Naive thymus-derived CD4-positive, alpha-beta T cell (primary cell): Measurements from ENCODE around the gene DOCK2. TPM values are rescaled to one million over a fixed set of nuclear protein-coding genes. Genes with fewer than 3 reads are reported as not detected.

ENCODE experiments used
- ATAC-seq: fragments of 150-1000 bp; cut with Tn5 transposase; 2 replicates; pipeline ENCODE4 v1.10.0; 2021; ENCODE audit warnings: mild to moderate bottlenecking, moderate library complexity
- CTCF ChIA-PET: fragments of 350-600 bp; sonication (Branson Sonifier 250); formaldehyde crosslinking; loops from one replicate; lab custom pipeline; 2021; ENCODE audit warnings: antibody characterized with exemption; lab: Charles Lee
- POLR2A ChIA-PET: fragments of 350-600 bp; sonication (Branson Sonifier 250); formaldehyde crosslinking; loops from one replicate; lab custom pipeline; 2021; ENCODE audit warnings: antibody characterized with exemption, inconsistent platforms; lab: Charles Lee
- DNase-seq, 9 donors: peaks; one replicate each; pipeline versions ENCODE4 v3.0.0 to v3.0.0-alpha.2; 2020 to 2022; ENCODE audit warnings: mixed read lengths in 1 of 9
- H3K27ac ChIP-seq: one replicate; pipeline ENCODE4 v1.7.0; 2013; ENCODE audit warnings: mild to moderate bottlenecking, low read depth, low read length, moderate library complexity
- H3K27me3 ChIP-seq, 2 donors: one replicate each; pipeline ENCODE4 v1.7.0; 2013; ENCODE audit warnings: low read length in 2 of 2, mild to moderate bottlenecking in 2 of 2, moderate library complexity in 2 of 2; ENCODE audit not compliant: control insufficient read depth in 2 of 2, insufficient read depth in 2 of 2
- H3K36me3 ChIP-seq, 3 experiments: 1 replicate in 2 of 3; 2 replicates in 1 of 3; pipeline ENCODE4 v1.7.0; 2013; ENCODE audit warnings: low read length in 3 of 3, mild to moderate bottlenecking in 3 of 3, moderate library complexity in 1 of 3; ENCODE audit not compliant: insufficient read depth in 3 of 3, control insufficient read depth in 2 of 3
- H3K4me1 ChIP-seq, 2 donors: one replicate each; pipeline ENCODE4 v1.7.0; 2013; ENCODE audit warnings: low read length in 2 of 2, mild to moderate bottlenecking in 2 of 2, moderate library complexity in 1 of 2; ENCODE audit not compliant: control insufficient read depth in 2 of 2, insufficient read depth in 2 of 2
- H3K4me3 ChIP-seq: 2 replicates; pipeline ENCODE4 v1.7.0; 2013; ENCODE audit warnings: mild to moderate bottlenecking, low read length
- H3K9me3 ChIP-seq, 3 experiments: 1 replicate in 2 of 3; 2 replicates in 1 of 3; pipeline ENCODE4 v1.7.0; 2013; ENCODE audit warnings: low read length in 3 of 3; ENCODE audit not compliant: control insufficient read depth in 2 of 3
- H3K27ac Mint-ChIP-seq, 9 donors: one replicate each; pipeline ENCODE4 v1.8.0; 2020 to 2022; ENCODE audit warnings: mixed read lengths in 9 of 9, mild to moderate bottlenecking in 8 of 9, moderate library complexity in 5 of 9, inconsistent platforms in 2 of 9
- H3K27me3 Mint-ChIP-seq, 5 donors: one replicate each; pipeline ENCODE4 v1.8.0; 2021 to 2022; ENCODE audit warnings: mixed read lengths in 5 of 5, mild to moderate bottlenecking in 1 of 5
- H3K36me3 Mint-ChIP-seq, 5 donors: one replicate each; pipeline ENCODE4 v1.8.0; 2020 to 2022; ENCODE audit warnings: mixed read lengths in 5 of 5, mild to moderate bottlenecking in 3 of 5, inconsistent platforms in 1 of 5
- H3K4me1 Mint-ChIP-seq, 7 donors: one replicate each; pipeline ENCODE4 v1.8.0; 2020 to 2022; ENCODE audit warnings: mixed read lengths in 7 of 7, mild to moderate bottlenecking in 3 of 7, inconsistent platforms in 1 of 7
- H3K4me3 Mint-ChIP-seq, 10 donors: one replicate each; pipeline ENCODE4 v1.8.0; 2020 to 2022; ENCODE audit warnings: mild to moderate bottlenecking in 10 of 10, mixed read lengths in 10 of 10, moderate library complexity in 6 of 10, inconsistent platforms in 2 of 10
- H3K9me3 Mint-ChIP-seq, 11 donors: one replicate each; pipeline ENCODE4 v1.8.0; 2020 to 2022; ENCODE audit warnings: mixed read lengths in 11 of 11, mild to moderate bottlenecking in 4 of 11, inconsistent platforms in 1 of 11, moderate library complexity in 1 of 11
- intact Hi-C, 2 donors: fragments of 100-400 bp; cut with micrococcal nuclease; formaldehyde crosslinking; loops; one replicate each; pipeline ENCODE4 v1.15.1; 2023
- polyA plus RNA-seq, 2 donors: library from polyadenylated mRNA; unstranded; fragments of 300-500 nt; fragmentation: Illumina TruSeq; gene quantifications; one replicate each; pipeline ENCODE4 v1.2.3, GENCODE V29; 2021
- total RNA-seq, 6 experiments: library from RNA in 5 of 6; stranded (reverse) in 5 of 6; gene quantifications; 1 replicate in 5 of 6; 2 replicates in 1 of 6; pipeline ENCODE4 v1.2.3 and lab custom pipeline; 2021 to 2026

The DOCK2 gene
- total and polyA plus RNA-seq, 7 experiments from 2014 or later, result 63.7 to 345 (median 202) TPM

DNA sequence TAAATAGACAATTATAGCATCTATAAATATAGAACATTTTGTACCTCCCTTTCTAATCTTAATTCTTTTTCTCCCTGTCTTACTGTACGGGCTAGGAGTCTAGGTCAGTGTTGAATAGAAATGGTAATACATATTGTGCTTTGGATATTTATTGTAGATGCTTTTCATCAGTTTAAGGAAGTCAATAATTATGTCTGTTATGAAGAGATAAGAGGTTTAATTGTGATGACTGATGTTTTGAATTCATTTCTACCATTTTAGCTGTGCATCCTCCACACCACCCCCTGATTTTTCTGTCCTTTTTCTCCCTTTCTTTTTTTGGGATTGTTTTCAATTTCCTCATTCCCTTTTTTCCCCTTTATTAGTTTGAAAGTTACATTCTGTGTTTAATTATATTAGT lies 95.8 kb downstream of the DOCK2 start:
- Histone ChIP-seq H3K36me3 (peaks cover 4 to 73% (median 8%) of the 10 kb centered on the region in 3 experiments), H3K4me3 (no peak overlapping the region), H3K27ac (no peak overlapping the region), H3K9me3 (no peaks in the 10 kb centered on the region), H3K27me3 (no peaks in the 10 kb centered on the region), H3K4me1 (peaks cover 0 to 8% of the 10 kb centered on the region in 2 donors)
- no peak for ATAC-seq
- peaks cover 36 to 92% (median 70%) of the 10 kb centered on the region in 5 donors for H3K36me3 Mint-ChIP-seq
- peaks cover 21 to 46% (median 33%) of the 10 kb centered on the region in 7 donors for H3K4me1 Mint-ChIP-seq
- H3K27ac Mint-ChIP-seq, result peak overlapping the region in 3 of 9 donors; percentile 3 to 58 (median 7)
- H3K27me3 Mint-ChIP-seq, result no peaks in the 10 kb centered on the region
- POLR2A ChIA-PET, result interaction anchor here (0.8 kb wide), 1 partner anchor 21 kb away, joined by 3 read pairs; no protein-coding TSS in a partner anchor
- intact Hi-C loops, result no loop called here
- peaks cover 0 to 3% (median 0%) of the 10 kb centered on the region in 11 donors for H3K9me3 Mint-ChIP-seq
- H3K4me3 Mint-ChIP-seq, result no peak overlapping the region
- CTCF ChIA-PET, result no interaction called here
- no peak for DNase-seq

GRCh38 chr5:169735913-169736312 lies 98.8 kb downstream of the DOCK2 start:
- Histone ChIP-seq H3K9me3 (no peaks in the 10 kb centered on the region), H3K27me3 (no peaks in the 10 kb centered on the region), H3K4me1 (peaks cover 0 to 8% of the 10 kb centered on the region in 2 donors), H3K4me3 (no peak overlapping the region), H3K36me3 (peaks cover 0 to 67% (median 6%) of the 10 kb centered on the region in 3 experiments), H3K27ac (no peak overlapping the region)
- ChIA-PET CTCF (no interaction called here), POLR2A (no interaction called here)
- Mint-ChIP-seq H3K36me3 (peaks cover 31 to 91% (median 61%) of the 10 kb centered on the region in 5 donors), H3K9me3 (peaks cover 0 to 3% (median 0%) of the 10 kb centered on the region in 11 donors), H3K4me3 (no peak overlapping the region), H3K27me3 (no peaks in the 10 kb centered on the region), H3K27ac (peak overlapping the region in 1 of 9 donors; percentile 15), H3K4me1 (peaks cover 19 to 35% (median 26%) of the 10 kb centered on the region in 7 donors)
- ATAC-seq (no peak), DNase-seq (no peak)
- intact Hi-C loops, result no loop called here

DNA sequence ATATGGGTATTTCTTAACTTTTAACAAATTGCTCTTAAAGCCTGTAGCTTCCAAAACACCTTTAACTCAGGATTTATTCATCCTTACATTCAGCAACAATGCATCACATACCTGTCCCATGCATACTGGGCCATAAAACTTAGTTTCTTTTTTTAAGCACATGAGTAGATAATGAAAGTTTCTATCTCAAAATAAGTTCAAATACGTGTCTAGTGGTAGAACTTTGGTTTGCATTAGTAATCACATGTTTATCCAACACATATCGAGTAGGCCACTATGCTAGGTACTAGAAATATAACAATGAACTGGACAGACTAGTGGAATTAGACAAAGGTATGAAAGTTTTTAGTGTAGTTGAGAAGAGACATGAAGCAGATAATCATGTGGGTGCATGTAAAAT lies 99.6 kb downstream of the DOCK2 start:
- ATAC-seq (no peak), DNase-seq (no peak)
- ChIA-PET POLR2A (no interaction called here), CTCF (no interaction called here)
- H3K27me3 ChIP-seq, result no peaks in the 10 kb centered on the region
- H3K9me3 ChIP-seq, result no peaks in the 10 kb centered on the region
- H3K4me1 ChIP-seq, result peaks cover 0 to 8% of the 10 kb centered on the region in 2 donors
- Mint-ChIP-seq H3K36me3 (peaks cover 31 to 90% (median 59%) of the 10 kb centered on the region in 5 donors), H3K27ac (peak overlapping the region in 1 of 9 donors; percentile 14), H3K4me3 (no peak overlapping the region), H3K4me1 (peaks cover 18 to 32% (median 21%) of the 10 kb centered on the region in 7 donors), H3K9me3 (peaks cover 0 to 3% (median 0%) of the 10 kb centered on the region in 11 donors), H3K27me3 (no peaks in the 10 kb centered on the region)
- peaks cover 0 to 68% (median 6%) of the 10 kb centered on the region in 3 experiments for H3K36me3 ChIP-seq
- H3K27ac ChIP-seq, result no peak overlapping the region
- intact Hi-C loops, result no loop called here
- H3K4me3 ChIP-seq, result no peak overlapping the region

- Histone ChIP-seq H3K4me3 (no peak overlapping the region), H3K27ac (no peak overlapping the region), H3K4me1 (no peaks in the 10 kb centered on the region), H3K27me3 (no peaks in the 10 kb centered on the region), H3K36me3 (peaks cover 0 to 79% (median 3%) of the 10 kb centered on the region in 3 experiments), H3K9me3 (no peaks in the 10 kb centered on the region)
- H3K4me3 Mint-ChIP-seq, result no peak overlapping the region
- no peaks in the 10 kb centered on the region for H3K9me3 Mint-ChIP-seq
- H3K4me1 Mint-ChIP-seq, result peaks cover under 1 to 17% (median 12%) of the 10 kb centered on the region in 7 donors
- peak overlapping the region in 3 of 9 donors; percentile 12 to 64 (median 43) for H3K27ac Mint-ChIP-seq
- H3K27me3 Mint-ChIP-seq, result no peaks in the 10 kb centered on the region
- ATAC-seq (no peak), DNase-seq (no peak)
- H3K36me3 Mint-ChIP-seq, result peaks cover 22 to 85% (median 59%) of the 10 kb centered on the region in 5 donors
- ChIA-PET CTCF (no interaction called here), POLR2A (no interaction called here)
- intact Hi-C loops, result no loop called here
Observed at GRCh38 chr5:169740435-169740834, 103.4 kb downstream of the DOCK2 start.

DNA sequence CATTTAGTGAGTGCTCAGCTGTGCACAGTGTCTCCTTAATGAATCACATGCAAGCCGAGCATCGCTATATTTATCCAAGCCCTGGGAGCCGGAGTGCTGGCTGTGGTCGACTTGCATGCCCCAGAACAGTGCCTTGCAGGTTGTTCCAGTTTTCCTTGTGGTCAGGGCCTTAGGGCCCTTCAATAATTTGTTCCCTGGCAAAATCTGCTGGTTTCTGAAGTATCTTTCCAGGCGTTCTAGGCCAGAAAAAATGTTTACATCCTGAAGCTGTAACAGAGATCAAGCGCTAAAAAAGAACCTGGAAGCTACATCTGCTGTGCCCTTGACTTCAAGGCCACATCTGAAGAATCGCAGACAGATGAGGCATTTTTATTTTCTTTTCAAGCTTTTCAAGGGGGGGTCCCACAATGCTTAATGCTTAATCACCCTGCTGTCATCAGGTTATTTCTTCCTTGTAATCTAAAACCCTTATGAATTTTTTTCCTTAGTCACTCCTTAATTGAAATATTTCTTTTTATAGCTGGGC lies 105.8 kb downstream of the DOCK2 start:
- H3K27ac Mint-ChIP-seq, result no peak overlapping the region
- Histone ChIP-seq H3K4me3 (no peak overlapping the region), H3K27me3 (no peaks in the 10 kb centered on the region), H3K9me3 (no peaks in the 10 kb centered on the region), H3K36me3 (peaks cover 0 to 80% (median 12%) of the 10 kb centered on the region in 3 experiments), H3K4me1 (no peaks in the 10 kb centered on the region), H3K27ac (no peak overlapping the region)
- H3K4me3 Mint-ChIP-seq, result no peak overlapping the region
- no peak for DNase-seq
- no peaks in the 10 kb centered on the region for H3K27me3 Mint-ChIP-seq
- H3K4me1 Mint-ChIP-seq, result peaks cover 0 to 17% (median 11%) of the 10 kb centered on the region in 7 donors
- intact Hi-C loops, result no loop called here
- CTCF ChIA-PET, result no interaction called here
- no peak for ATAC-seq
- POLR2A ChIA-PET, result interaction anchor here (0.6 to 0.7 kb wide), 2 partner anchors 88 to 234 kb away, joined by 3 read pairs; no protein-coding TSS in a partner anchor
- H3K36me3 Mint-ChIP-seq, result peaks cover 20 to 81% (median 59%) of the 10 kb centered on the region in 5 donors
- peaks cover 0 to 1% (median 0%) of the 10 kb centered on the region in 11 donors for H3K9me3 Mint-ChIP-seq

DNA sequence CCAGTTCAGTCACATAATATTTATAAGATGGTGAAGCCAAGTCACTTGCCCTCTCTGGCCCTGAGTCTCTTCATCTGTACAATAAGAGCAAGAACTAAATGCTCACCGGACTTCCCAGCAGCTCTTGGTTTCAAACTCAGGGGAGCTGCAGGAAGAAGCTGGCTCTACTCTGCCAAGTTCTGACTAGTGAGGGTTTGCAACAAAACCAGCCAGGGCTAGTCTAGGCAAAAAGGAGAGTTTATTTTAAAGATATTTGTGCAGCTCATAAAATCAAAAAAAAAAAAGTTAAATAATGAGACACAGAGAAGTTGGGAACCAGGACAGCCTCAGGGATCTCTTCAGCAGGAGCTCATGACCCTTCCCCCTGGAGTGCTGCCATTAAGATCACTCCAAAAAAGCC lies 107.3 kb downstream of the DOCK2 start:
- intact Hi-C loops, result no loop called here
- Mint-ChIP-seq H3K9me3 (peaks cover 0 to 1% (median 0%) of the 10 kb centered on the region in 11 donors), H3K4me3 (no peak overlapping the region), H3K4me1 (peaks cover 0 to 14% (median 11%) of the 10 kb centered on the region in 7 donors), H3K36me3 (peaks cover 22 to 76% (median 54%) of the 10 kb centered on the region in 5 donors), H3K27ac (peak overlapping the region in 1 of 9 donors; percentile 54), H3K27me3 (no peaks in the 10 kb centered on the region)
- H3K27ac ChIP-seq, result no peak overlapping the region
- DNase-seq (no peak), ATAC-seq (no peak)
- no peaks in the 10 kb centered on the region for H3K4me1 ChIP-seq
- no peak overlapping the region for H3K4me3 ChIP-seq
- CTCF ChIA-PET, result no interaction called here
- H3K9me3 ChIP-seq, result no peaks in the 10 kb centered on the region
- POLR2A ChIA-PET, result no interaction called here
- H3K27me3 ChIP-seq, result no peaks in the 10 kb centered on the region
- peaks cover 8 to 90% (median 18%) of the 10 kb centered on the region in 3 experiments for H3K36me3 ChIP-seq
